Measurements from ENCODE around the gene SYTL3. TPM values are rescaled to one million over a fixed set of nuclear protein-coding genes. Genes with fewer than 3 reads are reported as not detected.

Gene SYTL3
- total RNA-seq, 4 donors from 2014 or later: 3.0 to 16.7 (median 6.7) TPM

GRCh38 chr6:158640519-158640918 is 9.3 kb upstream of the SYTL3 start:
- no peaks in the 10 kb centered on the region for H3K27me3 ChIP-seq
- in situ Hi-C loops (cut with MboI; ENCODE audit: low sequenced_read_pairs in 4 of 4) (no loop called here), intact Hi-C loops (cut with DNase I; ENCODE audit: low total_unique reads) (loop anchor here (5.0 to 10.0 kb wide), 3 partner anchors 596 to 1818 kb away; no protein-coding TSS in a partner anchor)
- peak in 1 of 2 donors; percentile 11 for DNase-seq
- H3K36me3 ChIP-seq: peaks cover 0 to 16% of the 10 kb centered on the region in 2 donors
- H3K4me1 ChIP-seq: peaks cover 55 to 66% of the 10 kb centered on the region in 2 donors
- no peak overlapping the region for H3K4me3 ChIP-seq
- ATAC-seq: no peak
- no peaks in the 10 kb centered on the region for H3K9me3 ChIP-seq
- H3K27ac ChIP-seq: peak overlapping the region; percentile 97 to 100 (median 98)
- TF ChIP-seq POLR2A (IDR thresholded peaks at IDR 0.05): no peak
- TF ChIP-seq, protein P1, sequence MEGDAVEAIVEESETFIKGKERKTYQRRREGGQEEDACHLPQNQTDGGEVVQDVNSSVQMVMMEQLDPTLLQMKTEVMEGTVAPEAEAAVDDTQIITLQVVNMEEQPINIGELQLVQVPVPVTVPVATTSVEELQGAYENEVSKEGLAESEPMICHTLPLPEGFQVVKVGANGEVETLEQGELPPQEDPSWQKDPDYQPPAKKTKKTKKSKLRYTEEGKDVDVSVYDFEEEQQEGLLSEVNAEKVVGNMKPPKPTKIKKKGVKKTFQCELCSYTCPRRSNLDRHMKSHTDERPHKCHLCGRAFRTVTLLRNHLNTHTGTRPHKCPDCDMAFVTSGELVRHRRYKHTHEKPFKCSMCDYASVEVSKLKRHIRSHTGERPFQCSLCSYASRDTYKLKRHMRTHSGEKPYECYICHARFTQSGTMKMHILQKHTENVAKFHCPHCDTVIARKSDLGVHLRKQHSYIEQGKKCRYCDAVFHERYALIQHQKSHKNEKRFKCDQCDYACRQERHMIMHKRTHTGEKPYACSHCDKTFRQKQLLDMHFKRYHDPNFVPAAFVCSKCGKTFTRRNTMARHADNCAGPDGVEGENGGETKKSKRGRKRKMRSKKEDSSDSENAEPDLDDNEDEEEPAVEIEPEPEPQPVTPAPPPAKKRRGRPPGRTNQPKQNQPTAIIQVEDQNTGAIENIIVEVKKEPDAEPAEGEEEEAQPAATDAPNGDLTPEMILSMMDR (IDR thresholded peaks at IDR 0.05 in 4 of 5, conservative IDR thresholded peaks at IDR 0.05 in 1 of 5): no peak

- Histone ChIP-seq H3K36me3 (peaks cover 0 to 1% of the 10 kb centered on the region in 2 donors), H3K4me3 (peak overlapping the region; percentile 87 to 99 (median 96)), H3K27ac (peak overlapping the region; percentile 97 to 100 (median 98)), H3K9me3 (no peaks in the 10 kb centered on the region), H3K27me3 (no peaks in the 10 kb centered on the region), H3K4me1 (peaks cover 55 to 66% of the 10 kb centered on the region in 2 donors)
- in situ Hi-C loops (cut with MboI; ENCODE audit: low sequenced_read_pairs in 4 of 4): no loop called here
- intact Hi-C loops (cut with DNase I; ENCODE audit: low total_unique reads): loop anchor here (5.0 to 10.0 kb wide), 3 partner anchors 597 to 1820 kb away; no protein-coding TSS in a partner anchor
- TF ChIP-seq POLR2A (IDR thresholded peaks at IDR 0.05): peak; percentile 77 to 82
- TF ChIP-seq, protein P1 (IDR thresholded peaks at IDR 0.05 in 4 of 5, conservative IDR thresholded peaks at IDR 0.05 in 1 of 5): no peak
- DNase-seq (peak; percentile 78 to 95), ATAC-seq (peak; percentile 81 to 86)
Observed at GRCh38 chr6:158642097-158642601, 7.7 kb upstream of the SYTL3 start.

DNA sequence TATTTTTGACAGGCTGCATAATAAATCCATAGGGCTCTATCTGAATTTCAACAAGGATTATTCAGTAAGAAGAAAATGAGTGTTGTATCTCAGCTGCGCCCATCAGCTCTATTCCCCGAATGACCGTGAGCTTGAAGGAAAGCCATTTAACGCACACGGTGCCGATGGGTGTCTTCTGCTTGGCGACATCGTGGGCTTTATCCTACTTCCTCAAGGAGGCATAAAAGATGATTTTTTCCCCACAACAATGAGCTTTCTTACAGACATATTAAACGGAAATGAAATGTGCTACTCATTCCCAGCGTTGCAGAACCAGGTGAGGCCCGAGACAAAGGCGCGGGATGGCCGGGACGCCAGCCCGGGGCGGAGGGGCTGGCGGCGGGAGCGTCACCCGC is 6.0 kb upstream of the SYTL3 start:
- Histone ChIP-seq H3K27ac (peak overlapping the region; percentile 97 to 100 (median 98)), H3K4me1 (peaks cover 47 to 53% of the 10 kb centered on the region in 2 donors), H3K9me3 (no peaks in the 10 kb centered on the region), H3K36me3 (no peaks in the 10 kb centered on the region), H3K27me3 (no peaks in the 10 kb centered on the region), H3K4me3 (peak overlapping the region; percentile 87 to 99 (median 96))
- DNase-seq (peak in 1 of 2 donors; percentile 14), ATAC-seq (no peak)
- TF ChIP-seq POLR2A (IDR thresholded peaks at IDR 0.05): no peak
- TF ChIP-seq, protein P1 (IDR thresholded peaks at IDR 0.05 in 4 of 5, conservative IDR thresholded peaks at IDR 0.05 in 1 of 5): no peak
- intact Hi-C loops (cut with DNase I; ENCODE audit: low total_unique reads) (loop anchor here (5.0 to 10.0 kb wide), 3 partner anchors 599 to 1822 kb away; no protein-coding TSS in a partner anchor), in situ Hi-C loops (cut with MboI; ENCODE audit: low sequenced_read_pairs in 4 of 4) (no loop called here)

DNA sequence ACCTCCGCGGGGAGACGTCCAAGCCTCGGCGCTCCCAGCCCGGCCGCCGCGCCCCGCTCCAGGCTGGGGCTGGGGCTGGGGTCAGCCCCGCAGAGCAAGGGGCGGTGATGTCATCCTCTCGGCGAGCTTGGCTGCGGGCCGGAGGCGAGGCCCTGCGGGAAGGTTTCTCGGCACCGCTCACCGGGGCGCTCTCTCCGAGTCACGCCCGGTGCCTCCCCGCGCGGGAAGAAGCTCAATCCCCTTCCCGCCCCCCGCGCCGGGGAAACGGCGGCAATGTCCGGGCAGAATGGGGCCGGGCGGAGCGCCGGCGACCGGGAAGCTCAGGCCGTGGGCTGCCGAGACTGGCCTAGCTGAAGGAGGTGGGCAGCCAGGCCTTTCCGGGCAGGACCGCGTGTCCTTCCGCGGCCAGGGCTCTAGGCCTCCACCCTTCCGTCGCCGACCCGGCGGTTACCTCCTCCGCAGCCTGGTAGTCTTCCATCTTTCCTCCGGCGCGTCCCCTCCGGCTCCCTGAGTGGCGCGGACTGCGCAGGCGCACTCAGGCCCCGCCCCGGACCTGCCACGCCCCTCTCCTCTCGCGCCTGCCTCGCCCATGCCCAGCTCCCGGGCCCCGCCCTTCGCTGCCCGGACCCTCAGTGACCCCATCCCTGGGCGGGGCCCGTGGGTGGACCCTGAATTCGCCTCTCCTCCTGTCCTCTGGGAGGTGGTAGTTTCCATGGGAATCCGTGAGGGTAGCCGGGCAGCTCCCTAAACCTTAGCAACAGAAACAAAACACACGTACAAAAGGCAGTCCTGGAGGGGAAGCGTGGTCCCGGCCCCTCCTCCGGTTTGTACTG is 5.4 kb upstream of the SYTL3 start, which contains the start of gene DYNLT1:
DYNLT1 (minus strand) TSS at position 513 of the 833 bp plus-strand sequence; CDS start at position 478, 35 bp downstream.
- Histone ChIP-seq H3K9me3 (no peaks in the 10 kb centered on the region), H3K36me3 (no peaks in the 10 kb centered on the region), H3K4me3 (peak within 1 kb of the TSS; percentile 87 to 99 (median 96)), H3K4me1 (peaks cover 47 to 51% of the 10 kb centered on the region in 2 donors), H3K27me3 (no peaks in the 10 kb centered on the region), H3K27ac (peak within 1 kb of the TSS; percentile 97 to 100 (median 98))
- ATAC-seq (peak; percentile 63 to 67), DNase-seq (peak; percentile 88 to 93)
- in situ Hi-C loops (cut with MboI; ENCODE audit: low sequenced_read_pairs in 4 of 4): no loop called here
- intact Hi-C loops (cut with DNase I; ENCODE audit: low total_unique reads): loop anchor here (5.0 to 10.0 kb wide), 3 partner anchors 600 to 1822 kb away; no protein-coding TSS in a partner anchor
- TF ChIP-seq POLR2A (IDR thresholded peaks at IDR 0.05): peak; percentile 100
- TF ChIP-seq, protein P1 (IDR thresholded peaks at IDR 0.05 in 4 of 5, conservative IDR thresholded peaks at IDR 0.05 in 1 of 5): no peak

All from gastrocnemius medialis (tissue), 4 donors.